ENCODE data around the gene DGKD.

The DGKD gene

GRCh38 chr2:233440314-233440713, 86.0 kb downstream of the DGKD start:
- H3K9ac ChIP-seq (ENCODE audit: low read depth, low read length) = no peak overlapping the region
- no peak overlapping the region for H3K4me3 ChIP-seq (ENCODE audit: low read depth, low read length)
- H3K9me3 ChIP-seq (ENCODE audit: control insufficient read depth, insufficient read depth, low read length) = no peaks in the 10 kb centered on the region
- H3K36me3 ChIP-seq (ENCODE audit: control insufficient read depth, insufficient read depth, low read length) = peaks cover 22% of the 10 kb centered on the region
- H3K27ac ChIP-seq (ENCODE audit: low read depth, low read length) = no peak overlapping the region
- H3K27me3 ChIP-seq (ENCODE audit: control insufficient read depth, insufficient read depth, low read length) = no peaks in the 10 kb centered on the region
- H3K4me1 ChIP-seq (ENCODE audit: control insufficient read depth, insufficient read depth, low read length) = no peaks in the 10 kb centered on the region

GRCh38 chr2:233440714-233441113, 86.4 kb downstream of the DGKD start:
- no peak overlapping the region for H3K9ac ChIP-seq (ENCODE audit: low read depth, low read length)
- H3K9me3 ChIP-seq (ENCODE audit: control insufficient read depth, insufficient read depth, low read length) = no peaks in the 10 kb centered on the region
- H3K27ac ChIP-seq (ENCODE audit: low read depth, low read length) = no peak overlapping the region
- no peaks in the 10 kb centered on the region for H3K4me1 ChIP-seq (ENCODE audit: control insufficient read depth, insufficient read depth, low read length)
- H3K4me3 ChIP-seq (ENCODE audit: low read depth, low read length) = no peak overlapping the region
- no peaks in the 10 kb centered on the region for H3K27me3 ChIP-seq (ENCODE audit: control insufficient read depth, insufficient read depth, low read length)
- H3K36me3 ChIP-seq (ENCODE audit: control insufficient read depth, insufficient read depth, low read length) = peaks cover 24% of the 10 kb centered on the region

GRCh38 chr2:233441161-233442027, 87.1 kb downstream of the DGKD start:
- H3K27ac ChIP-seq (ENCODE audit: low read depth, low read length) = no peak overlapping the region
- H3K4me3 ChIP-seq (ENCODE audit: low read depth, low read length) = no peak overlapping the region
- no peaks in the 10 kb centered on the region for H3K4me1 ChIP-seq (ENCODE audit: control insufficient read depth, insufficient read depth, low read length)
- no peak overlapping the region for H3K9ac ChIP-seq (ENCODE audit: low read depth, low read length)
- no peaks in the 10 kb centered on the region for H3K27me3 ChIP-seq (ENCODE audit: control insufficient read depth, insufficient read depth, low read length)
- no peaks in the 10 kb centered on the region for H3K9me3 ChIP-seq (ENCODE audit: control insufficient read depth, insufficient read depth, low read length)
- H3K36me3 ChIP-seq (ENCODE audit: control insufficient read depth, insufficient read depth, low read length) = peaks cover 27% of the 10 kb centered on the region

GRCh38 chr2:233442028-233442310, 87.7 kb downstream of the DGKD start:
- Histone ChIP-seq H3K27ac (ENCODE audit: low read depth, low read length) (no peak overlapping the region), H3K4me3 (ENCODE audit: low read depth, low read length) (no peak overlapping the region), H3K36me3 (ENCODE audit: control insufficient read depth, insufficient read depth, low read length) (peaks cover 22% of the 10 kb centered on the region)

GRCh38 chr2:233443511-233444183, 89.4 kb downstream of the DGKD start:
- H3K27ac ChIP-seq (ENCODE audit: low read depth, low read length) = no peak overlapping the region
- no peak overlapping the region for H3K4me3 ChIP-seq (ENCODE audit: low read depth, low read length)
- no peak overlapping the region for H3K9ac ChIP-seq (ENCODE audit: low read depth, low read length)
- H3K36me3 ChIP-seq (ENCODE audit: control insufficient read depth, insufficient read depth, low read length) = peaks cover 9% of the 10 kb centered on the region
- H3K27me3 ChIP-seq (ENCODE audit: control insufficient read depth, insufficient read depth, low read length) = no peaks in the 10 kb centered on the region
- H3K9me3 ChIP-seq (ENCODE audit: control insufficient read depth, insufficient read depth, low read length) = no peaks in the 10 kb centered on the region
- no peaks in the 10 kb centered on the region for H3K4me1 ChIP-seq (ENCODE audit: control insufficient read depth, insufficient read depth, low read length)

More at GRCh38 chr2:233442028-233442310, 87.7 kb downstream of the DGKD start:
- Histone ChIP-seq H3K4me1 (ENCODE audit: control insufficient read depth, insufficient read depth, low read length) (no peaks in the 10 kb centered on the region), H3K27me3 (ENCODE audit: control insufficient read depth, insufficient read depth, low read length) (no peaks in the 10 kb centered on the region), H3K9me3 (ENCODE audit: control insufficient read depth, insufficient read depth, low read length) (no peaks in the 10 kb centered on the region), H3K9ac (ENCODE audit: low read depth, low read length) (no peak overlapping the region)

GRCh38 chr2:233444501-233444900, 90.2 kb downstream of the DGKD start:
- Histone ChIP-seq H3K4me1 (ENCODE audit: control insufficient read depth, insufficient read depth, low read length) (peaks cover 2% of the 10 kb centered on the region; the same call in 1 of the 2 replicates), H3K9ac (ENCODE audit: low read depth, low read length) (no peak overlapping the region), H3K36me3 (ENCODE audit: control insufficient read depth, insufficient read depth, low read length) (peaks cover 13% of the 10 kb centered on the region)

GRCh38 chr2:233445152-233445830, 91.0 kb downstream of the DGKD start:
- Histone ChIP-seq H3K27me3 (ENCODE audit: control insufficient read depth, insufficient read depth, low read length) (no peaks in the 10 kb centered on the region), H3K36me3 (ENCODE audit: control insufficient read depth, insufficient read depth, low read length) (peaks cover 18% of the 10 kb centered on the region)

More at GRCh38 chr2:233444501-233444900, 90.2 kb downstream of the DGKD start:
- no peaks in the 10 kb centered on the region for H3K9me3 ChIP-seq (ENCODE audit: control insufficient read depth, insufficient read depth, low read length)
- H3K4me3 ChIP-seq (ENCODE audit: low read depth, low read length) = no peak overlapping the region
- H3K27ac ChIP-seq (ENCODE audit: low read depth, low read length) = no peak overlapping the region
- no peaks in the 10 kb centered on the region for H3K27me3 ChIP-seq (ENCODE audit: control insufficient read depth, insufficient read depth, low read length)

GRCh38 chr2:233446121-233446520, 91.8 kb downstream of the DGKD start:
- Histone ChIP-seq H3K9me3 (ENCODE audit: control insufficient read depth, insufficient read depth, low read length) (no peaks in the 10 kb centered on the region), H3K27me3 (ENCODE audit: control insufficient read depth, insufficient read depth, low read length) (no peaks in the 10 kb centered on the region), H3K27ac (ENCODE audit: low read depth, low read length) (no peak overlapping the region), H3K4me3 (ENCODE audit: low read depth, low read length) (no peak overlapping the region), H3K36me3 (ENCODE audit: control insufficient read depth, insufficient read depth, low read length) (peaks cover 18% of the 10 kb centered on the region), H3K9ac (ENCODE audit: low read depth, low read length) (no peak overlapping the region), H3K4me1 (ENCODE audit: control insufficient read depth, insufficient read depth, low read length) (peaks cover 2% of the 10 kb centered on the region; the same call in 1 of the 2 replicates)

More at GRCh38 chr2:233445152-233445830, 91.0 kb downstream of the DGKD start:
- no peak overlapping the region for H3K4me3 ChIP-seq (ENCODE audit: low read depth, low read length)
- peaks cover 2% of the 10 kb centered on the region; the same call in 1 of the 2 replicates for H3K4me1 ChIP-seq (ENCODE audit: control insufficient read depth, insufficient read depth, low read length)
- H3K27ac ChIP-seq (ENCODE audit: low read depth, low read length) = no peak overlapping the region
- H3K9ac ChIP-seq (ENCODE audit: low read depth, low read length) = no peak overlapping the region
- no peaks in the 10 kb centered on the region for H3K9me3 ChIP-seq (ENCODE audit: control insufficient read depth, insufficient read depth, low read length)

GRCh38 chr2:233446606-233447305, 92.5 kb downstream of the DGKD start:
- Histone ChIP-seq H3K4me1 (ENCODE audit: control insufficient read depth, insufficient read depth, low read length) (peaks cover 2% of the 10 kb centered on the region; the same call in 1 of the 2 replicates), H3K9me3 (ENCODE audit: control insufficient read depth, insufficient read depth, low read length) (no peaks in the 10 kb centered on the region), H3K9ac (ENCODE audit: low read depth, low read length) (no peak overlapping the region), H3K27ac (ENCODE audit: low read depth, low read length) (no peak overlapping the region), H3K4me3 (ENCODE audit: low read depth, low read length) (no peak overlapping the region), H3K27me3 (ENCODE audit: control insufficient read depth, insufficient read depth, low read length) (no peaks in the 10 kb centered on the region), H3K36me3 (ENCODE audit: control insufficient read depth, insufficient read depth, low read length) (peaks cover 21% of the 10 kb centered on the region)

GRCh38 chr2:233447506-233448219, 93.4 kb downstream of the DGKD start:
- H3K27ac ChIP-seq (ENCODE audit: low read depth, low read length) = no peak overlapping the region
- peaks cover 28% of the 10 kb centered on the region for H3K36me3 ChIP-seq (ENCODE audit: control insufficient read depth, insufficient read depth, low read length)
- H3K27me3 ChIP-seq (ENCODE audit: control insufficient read depth, insufficient read depth, low read length) = no peaks in the 10 kb centered on the region
- H3K9me3 ChIP-seq (ENCODE audit: control insufficient read depth, insufficient read depth, low read length) = no peaks in the 10 kb centered on the region
- no peak overlapping the region for H3K4me3 ChIP-seq (ENCODE audit: low read depth, low read length)
- no peak overlapping the region for H3K9ac ChIP-seq (ENCODE audit: low read depth, low read length)
- peaks cover 2% of the 10 kb centered on the region; the same call in 1 of the 2 replicates for H3K4me1 ChIP-seq (ENCODE audit: control insufficient read depth, insufficient read depth, low read length)
